Neuronal stem cell (in vitro differentiated cells): ENCODE data around the gene GIGYF2.

Experiments used
- DNase-seq: peaks from one replicate; pipeline ENCODE4 v3.0.0-alpha.2; 2013; ENCODE audit warnings: low spot score
- H2AFZ ChIP-seq: one replicate; pipeline ENCODE4 v1.6.1; 2013; ENCODE audit warnings: mild to moderate bottlenecking, low read length, inconsistent platforms
- H2AK5ac ChIP-seq: 2 replicates; pipeline ENCODE4 v1.6.1; 2013; ENCODE audit warnings: low read depth, mild to moderate bottlenecking, inconsistent platforms, low read length, moderate library complexity, mixed read lengths
- H2BK120ac ChIP-seq: 2 replicates; pipeline ENCODE4 v1.6.1; 2013; ENCODE audit warnings: low read depth, mild to moderate bottlenecking, inconsistent platforms, low read length, moderate library complexity, mixed read lengths
- H2BK12ac ChIP-seq: one replicate; pipeline ENCODE4 v1.6.1; 2013; ENCODE audit warnings: low read length, inconsistent platforms
- H2BK15ac ChIP-seq: 2 replicates; pipeline ENCODE4 v1.6.1; 2013; ENCODE audit warnings: mild to moderate bottlenecking, low read length, inconsistent platforms, mixed read lengths
- H2BK5ac ChIP-seq: one replicate; pipeline ENCODE4 v1.6.1; 2013; ENCODE audit warnings: inconsistent platforms, mild to moderate bottlenecking, low read length, moderate library complexity
- H3K14ac ChIP-seq: one replicate; pipeline ENCODE4 v1.6.1; 2013; ENCODE audit warnings: low read length, inconsistent platforms
- H3K18ac ChIP-seq: 2 replicates; pipeline ENCODE4 v1.6.1; 2013; ENCODE audit warnings: low read length, inconsistent platforms
- H3K23ac ChIP-seq: 2 replicates; pipeline ENCODE4 v1.6.1; 2013; ENCODE audit warnings: low read depth, mild to moderate bottlenecking, mixed read lengths, low read length, inconsistent platforms; ENCODE audit not compliant: poor library complexity
- H3K27ac ChIP-seq: replicated peaks from 3 replicates; pipeline ENCODE4 v1.5.1; 2013; ENCODE audit warnings: low read length, inconsistent platforms
- H3K27me3 ChIP-seq, 3 experiments: 2 replicates each; pipeline ENCODE4 v1.6.1; 2013; ENCODE audit warnings: low read length in 3 of 3, mild to moderate bottlenecking in 2 of 3, inconsistent platforms in 1 of 3, low read depth in 1 of 3, mixed read lengths in 1 of 3, moderate library complexity in 1 of 3; ENCODE audit not compliant: control insufficient read depth in 3 of 3, insufficient read depth in 3 of 3
- H3K36me3 ChIP-seq, 2 donors: replicated peaks in 1 of 2; 2 replicates each; pipeline ENCODE4 v1.6.1; 2013; ENCODE audit warnings: low read length in 2 of 2; ENCODE audit not compliant: control insufficient read depth in 2 of 2, insufficient read depth in 2 of 2
- H3K4ac ChIP-seq: 2 replicates; pipeline ENCODE4 v1.6.1; 2013; ENCODE audit warnings: inconsistent platforms, mild to moderate bottlenecking, low read length, moderate library complexity
- H3K4me1 ChIP-seq, 2 donors: 1 replicate in 1 of 2; 2 replicates in 1 of 2; pipeline ENCODE4 v1.6.1; 2013; ENCODE audit warnings: low read length in 2 of 2, low read depth in 1 of 2; ENCODE audit not compliant: control insufficient read depth in 2 of 2, insufficient read depth in 1 of 2
- H3K4me2 ChIP-seq: one replicate; pipeline ENCODE4 v1.6.1; 2013; ENCODE audit warnings: mild to moderate bottlenecking, low read length, inconsistent platforms; ENCODE audit not compliant: insufficient read depth, poor library complexity, severe bottlenecking
- H3K4me3 ChIP-seq, 2 donors: 2 replicates each; pipeline ENCODE4 v1.5.1; 2013; ENCODE audit warnings: low read length in 2 of 2, mild to moderate bottlenecking in 2 of 2, inconsistent platforms in 1 of 2, moderate library complexity in 1 of 2
- H3K79me1 ChIP-seq: one replicate; pipeline ENCODE4 v1.6.1; 2013; ENCODE audit warnings: low read depth, mild to moderate bottlenecking, inconsistent platforms, low read length, moderate library complexity
- H3K9ac ChIP-seq: one replicate; pipeline ENCODE4 v1.6.1; 2013; ENCODE audit warnings: mild to moderate bottlenecking, low read depth, low read length, inconsistent platforms; ENCODE audit not compliant: poor library complexity
- H3K9me3 ChIP-seq, 2 donors: replicated peaks in 1 of 2; 2 replicates each; pipeline versions ENCODE3 to v1.6.1; 2013; ENCODE audit warnings: low read length in 2 of 2, mild to moderate bottlenecking in 2 of 2, inconsistent platforms in 1 of 2, low read depth in 1 of 2, mixed read lengths in 1 of 2, moderate library complexity in 1 of 2; ENCODE audit not compliant: control insufficient read depth in 2 of 2, insufficient read depth in 1 of 2
- H4K8ac ChIP-seq: one replicate; pipeline ENCODE4 v1.6.1; 2013; ENCODE audit warnings: low read depth, mild to moderate bottlenecking, inconsistent platforms, low read length, moderate library complexity
- H4K91ac ChIP-seq: one replicate; pipeline ENCODE4 v1.6.1; 2013; ENCODE audit warnings: low read length, low read depth, mild to moderate bottlenecking, inconsistent platforms; ENCODE audit not compliant: poor library complexity
- WGBS, 2 donors: extraction: QIAGEN DNeasy Blood & Tissue Kit; methylation state at CpG; one replicate each; pipeline ENCODE4 v1.1.7; 2013; ENCODE audit warnings: missing lambda C conversion rate in 2 of 2, mixed read lengths in 1 of 2; ENCODE audit not compliant: insufficient read length in 2 of 2, insufficient replicate concordance in 1 of 2; ENCODE audit errors: extremely low coverage in 2 of 2; 5-methylcytosine and 5-hydroxymethylcytosine counted together

Gene GIGYF2

DNA sequence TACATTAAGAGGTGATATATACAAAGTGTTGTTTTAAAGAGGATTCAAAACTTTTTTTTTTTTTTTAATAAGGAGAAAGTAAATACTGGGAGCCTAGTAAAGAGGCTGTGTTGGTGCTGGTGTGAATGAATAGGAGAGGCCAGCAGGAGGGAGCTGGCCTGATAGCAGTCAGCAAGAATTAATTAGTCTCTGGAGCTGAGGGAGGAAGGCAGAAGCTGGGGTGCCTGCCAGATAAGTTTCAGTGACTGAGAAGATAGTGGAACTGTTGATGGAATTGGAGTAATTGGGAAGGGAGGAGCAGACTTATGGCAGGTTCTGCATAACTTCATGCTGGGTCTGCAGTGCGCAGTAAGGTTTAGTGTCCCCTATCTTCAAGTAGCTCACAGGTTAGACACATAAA, 136.7 kb downstream of the GIGYF2 start:
- Histone ChIP-seq H4K8ac (no peak overlapping the region), H3K9ac (no peak overlapping the region), H3K4ac (no peak overlapping the region), H2BK120ac (no peak overlapping the region), H3K36me3 (peaks cover 23 to 94% of the 10 kb centered on the region in 2 donors), H3K14ac (no peak overlapping the region), H3K79me1 (no peaks in the 10 kb centered on the region), H3K18ac (no peak overlapping the region), H2BK12ac (no peak overlapping the region), H3K23ac (no peak overlapping the region), H3K4me1 (no peaks in the 10 kb centered on the region), H2BK15ac (no peak overlapping the region), H3K27ac (no peak overlapping the region), H4K91ac (no peak overlapping the region), H2AK5ac (no peak overlapping the region), H2BK5ac (no peak overlapping the region), H3K4me2 (no peak overlapping the region), H3K27me3 (no peaks in the 10 kb centered on the region), H2AFZ (no peak overlapping the region), H3K9me3 (no peaks in the 10 kb centered on the region), H3K4me3 (no peak overlapping the region)
- DNase-seq = no peak
- no CpG with 5 or more reads among the region's 1 CpG for WGBS, 2 donors

DNA sequence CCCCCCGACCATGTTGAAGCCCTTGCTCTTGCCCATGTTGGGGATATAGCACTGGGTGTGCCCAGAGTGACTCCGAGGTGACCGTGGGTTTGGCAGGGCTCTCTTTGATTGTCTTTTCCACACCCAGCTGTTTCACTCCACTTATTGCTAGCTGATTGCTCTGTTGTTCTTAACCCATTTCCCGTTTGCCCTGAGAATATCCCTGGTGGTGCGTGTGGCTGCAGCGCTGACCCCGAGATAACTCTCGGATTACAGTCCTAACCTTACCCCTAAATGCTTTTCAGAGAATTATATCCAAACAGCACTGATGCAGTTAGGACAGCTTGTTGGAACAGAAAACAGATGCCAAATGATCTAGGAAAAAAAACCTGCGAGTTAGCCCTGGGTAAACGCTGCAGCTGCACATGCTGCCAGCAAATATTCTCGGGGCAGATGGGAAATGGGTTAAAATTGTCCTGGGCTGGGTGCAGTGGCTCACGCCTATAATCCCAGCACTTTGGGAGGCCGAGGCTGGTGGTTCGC, 138.6 kb downstream of the GIGYF2 start:
- peaks cover 25 to 95% of the 10 kb centered on the region in 2 donors for H3K36me3 ChIP-seq
- H2BK15ac ChIP-seq = no peak overlapping the region
- H2AFZ ChIP-seq = no peak overlapping the region

DNA sequence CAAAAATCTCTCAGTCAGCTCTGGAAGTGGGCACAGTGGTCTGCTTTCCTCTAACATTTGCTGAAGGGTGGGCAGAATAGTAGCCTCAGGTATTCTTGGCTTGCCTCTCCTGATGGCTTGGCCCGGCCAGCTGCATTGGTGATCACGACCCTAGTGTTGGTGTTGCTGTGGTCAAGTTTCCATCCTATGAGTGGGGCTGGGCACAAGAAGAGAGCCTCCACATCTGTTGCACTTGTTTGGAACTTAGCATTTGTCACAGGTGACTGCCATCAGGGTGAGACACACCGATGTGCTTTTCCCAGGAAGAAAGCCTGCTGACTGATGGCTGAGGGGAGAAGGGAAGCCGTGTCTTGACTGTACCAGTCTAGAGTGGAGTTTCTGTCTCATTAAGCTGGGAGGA, 139.8 kb downstream of the GIGYF2 start:
- no peak overlapping the region for H3K9ac ChIP-seq

More for the DNA sequence above, 138.6 kb downstream of the GIGYF2 start:
- WGBS, 2 donors = no CpG with 5 or more reads among the region's 14 CpGs
- no peak overlapping the region for H3K4me2 ChIP-seq
- no peak overlapping the region for H2BK12ac ChIP-seq
- H3K27ac ChIP-seq = no peak overlapping the region
- H3K4me3 ChIP-seq = no peak overlapping the region
- H3K9me3 ChIP-seq = no peaks in the 10 kb centered on the region
- H2BK120ac ChIP-seq = no peak overlapping the region
- no peak overlapping the region for H2BK5ac ChIP-seq
- no peaks in the 10 kb centered on the region for H3K79me1 ChIP-seq
- no peak overlapping the region for H2AK5ac ChIP-seq
- no peak overlapping the region for H3K9ac ChIP-seq
- H4K91ac ChIP-seq = no peak overlapping the region
- H3K4me1 ChIP-seq = no peaks in the 10 kb centered on the region
- H3K4ac ChIP-seq = no peak overlapping the region
- no peak overlapping the region for H3K18ac ChIP-seq
- H4K8ac ChIP-seq = no peak overlapping the region
- H3K23ac ChIP-seq = no peak overlapping the region
- no peak for DNase-seq
- no peak overlapping the region for H3K14ac ChIP-seq
- H3K27me3 ChIP-seq = no peaks in the 10 kb centered on the region

DNA sequence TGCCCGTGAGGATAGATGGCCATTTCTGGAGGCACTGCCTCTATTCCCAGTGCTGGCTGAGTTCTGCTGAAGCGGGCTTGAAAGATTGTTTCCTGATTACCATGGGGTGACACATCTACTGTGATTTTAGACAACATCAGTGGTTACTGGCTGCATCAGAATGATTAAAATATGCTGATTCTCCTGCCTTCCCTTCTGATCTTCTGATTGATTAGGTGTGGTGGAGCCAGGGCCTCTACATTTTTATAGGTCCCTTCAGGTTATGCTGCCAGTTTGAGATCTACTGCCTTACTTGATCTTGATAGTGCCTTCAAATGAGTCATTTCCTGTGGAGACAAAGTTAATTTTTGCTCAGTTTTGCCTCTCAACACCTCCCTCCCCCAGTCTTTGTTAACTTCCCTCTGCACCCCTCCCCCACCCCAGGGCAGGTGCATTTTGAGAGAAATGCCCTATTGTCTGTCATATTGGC, 141.3 kb downstream of the GIGYF2 start:
- H4K8ac ChIP-seq = no peak overlapping the region
- no peak overlapping the region for H2AK5ac ChIP-seq
- H3K27ac ChIP-seq = no peak overlapping the region
- H3K27me3 ChIP-seq = no peaks in the 10 kb centered on the region
- H3K9me3 ChIP-seq = no peaks in the 10 kb centered on the region
- H2BK15ac ChIP-seq = no peak overlapping the region
- H2BK5ac ChIP-seq = no peak overlapping the region
- H3K36me3 ChIP-seq = peaks cover 23 to 89% of the 10 kb centered on the region in 2 donors
- H3K4me2 ChIP-seq = no peak overlapping the region
- H3K4me1 ChIP-seq = no peaks in the 10 kb centered on the region
- H3K79me1 ChIP-seq = peaks cover 2% of the 10 kb centered on the region
- H3K4ac ChIP-seq = no peak overlapping the region
- H4K91ac ChIP-seq = no peak overlapping the region
- H3K23ac ChIP-seq = no peak overlapping the region
- no CpG with 5 or more reads among the region's 2 CpGs for WGBS, 2 donors
- H3K18ac ChIP-seq = no peak overlapping the region
- DNase-seq = no peak
- H2AFZ ChIP-seq = no peak overlapping the region
- no peak overlapping the region for H3K14ac ChIP-seq
- no peak overlapping the region for H2BK120ac ChIP-seq
- H3K9ac ChIP-seq = no peak overlapping the region
- H3K4me3 ChIP-seq = no peak overlapping the region
- no peak overlapping the region for H2BK12ac ChIP-seq

More for the DNA sequence above, 139.8 kb downstream of the GIGYF2 start:
- no peak overlapping the region for H2BK5ac ChIP-seq
- no peaks in the 10 kb centered on the region for H3K4me1 ChIP-seq
- H4K91ac ChIP-seq = no peak overlapping the region
- no peak overlapping the region for H2BK12ac ChIP-seq
- no peak overlapping the region for H2BK120ac ChIP-seq
- H3K9me3 ChIP-seq = no peaks in the 10 kb centered on the region
- H2AFZ ChIP-seq = no peak overlapping the region
- no peak overlapping the region for H3K4me2 ChIP-seq
- no peak overlapping the region for H3K4me3 ChIP-seq
- no peak overlapping the region for H3K18ac ChIP-seq
- no peaks in the 10 kb centered on the region for H3K27me3 ChIP-seq
- peaks cover 20 to 94% of the 10 kb centered on the region in 2 donors for H3K36me3 ChIP-seq
- no peak overlapping the region for H2BK15ac ChIP-seq
- no peak for DNase-seq
- H3K23ac ChIP-seq = no peak overlapping the region
- H4K8ac ChIP-seq = no peak overlapping the region
- H3K79me1 ChIP-seq = no peaks in the 10 kb centered on the region
- no peak overlapping the region for H2AK5ac ChIP-seq
- no peak overlapping the region for H3K27ac ChIP-seq
- no CpG with 5 or more reads among the region's 4 CpGs for WGBS, 2 donors
- H3K4ac ChIP-seq = no peak overlapping the region
- H3K14ac ChIP-seq = no peak overlapping the region
